AG09319 (cell line): ENCODE results near the gene SMC1B.

ENCODE experiments used
- DNase-seq: peaks from one replicate; pipeline ENCODE4 v3.0.0-alpha.2; 2010; ENCODE audit warnings: low read depth; ENCODE audit errors: extremely low read depth
- TF ChIP-seq, protein P1 (sequence below): IDR thresholded peaks from 2 replicates; pipeline ENCODE4 v1.5.1; 2011; ENCODE audit warnings: low read depth, mild to moderate bottlenecking, inconsistent platforms, low read length, moderate library complexity

SMC1B gene, protein sequence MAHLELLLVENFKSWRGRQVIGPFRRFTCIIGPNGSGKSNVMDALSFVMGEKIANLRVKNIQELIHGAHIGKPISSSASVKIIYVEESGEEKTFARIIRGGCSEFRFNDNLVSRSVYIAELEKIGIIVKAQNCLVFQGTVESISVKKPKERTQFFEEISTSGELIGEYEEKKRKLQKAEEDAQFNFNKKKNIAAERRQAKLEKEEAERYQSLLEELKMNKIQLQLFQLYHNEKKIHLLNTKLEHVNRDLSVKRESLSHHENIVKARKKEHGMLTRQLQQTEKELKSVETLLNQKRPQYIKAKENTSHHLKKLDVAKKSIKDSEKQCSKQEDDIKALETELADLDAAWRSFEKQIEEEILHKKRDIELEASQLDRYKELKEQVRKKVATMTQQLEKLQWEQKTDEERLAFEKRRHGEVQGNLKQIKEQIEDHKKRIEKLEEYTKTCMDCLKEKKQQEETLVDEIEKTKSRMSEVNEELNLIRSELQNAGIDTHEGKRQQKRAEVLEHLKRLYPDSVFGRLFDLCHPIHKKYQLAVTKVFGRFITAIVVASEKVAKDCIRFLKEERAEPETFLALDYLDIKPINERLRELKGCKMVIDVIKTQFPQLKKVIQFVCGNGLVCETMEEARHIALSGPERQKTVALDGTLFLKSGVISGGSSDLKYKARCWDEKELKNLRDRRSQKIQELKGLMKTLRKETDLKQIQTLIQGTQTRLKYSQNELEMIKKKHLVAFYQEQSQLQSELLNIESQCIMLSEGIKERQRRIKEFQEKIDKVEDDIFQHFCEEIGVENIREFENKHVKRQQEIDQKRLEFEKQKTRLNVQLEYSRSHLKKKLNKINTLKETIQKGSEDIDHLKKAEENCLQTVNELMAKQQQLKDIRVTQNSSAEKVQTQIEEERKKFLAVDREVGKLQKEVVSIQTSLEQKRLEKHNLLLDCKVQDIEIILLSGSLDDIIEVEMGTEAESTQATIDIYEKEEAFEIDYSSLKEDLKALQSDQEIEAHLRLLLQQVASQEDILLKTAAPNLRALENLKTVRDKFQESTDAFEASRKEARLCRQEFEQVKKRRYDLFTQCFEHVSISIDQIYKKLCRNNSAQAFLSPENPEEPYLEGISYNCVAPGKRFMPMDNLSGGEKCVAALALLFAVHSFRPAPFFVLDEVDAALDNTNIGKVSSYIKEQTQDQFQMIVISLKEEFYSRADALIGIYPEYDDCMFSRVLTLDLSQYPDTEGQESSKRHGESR

DNA sequence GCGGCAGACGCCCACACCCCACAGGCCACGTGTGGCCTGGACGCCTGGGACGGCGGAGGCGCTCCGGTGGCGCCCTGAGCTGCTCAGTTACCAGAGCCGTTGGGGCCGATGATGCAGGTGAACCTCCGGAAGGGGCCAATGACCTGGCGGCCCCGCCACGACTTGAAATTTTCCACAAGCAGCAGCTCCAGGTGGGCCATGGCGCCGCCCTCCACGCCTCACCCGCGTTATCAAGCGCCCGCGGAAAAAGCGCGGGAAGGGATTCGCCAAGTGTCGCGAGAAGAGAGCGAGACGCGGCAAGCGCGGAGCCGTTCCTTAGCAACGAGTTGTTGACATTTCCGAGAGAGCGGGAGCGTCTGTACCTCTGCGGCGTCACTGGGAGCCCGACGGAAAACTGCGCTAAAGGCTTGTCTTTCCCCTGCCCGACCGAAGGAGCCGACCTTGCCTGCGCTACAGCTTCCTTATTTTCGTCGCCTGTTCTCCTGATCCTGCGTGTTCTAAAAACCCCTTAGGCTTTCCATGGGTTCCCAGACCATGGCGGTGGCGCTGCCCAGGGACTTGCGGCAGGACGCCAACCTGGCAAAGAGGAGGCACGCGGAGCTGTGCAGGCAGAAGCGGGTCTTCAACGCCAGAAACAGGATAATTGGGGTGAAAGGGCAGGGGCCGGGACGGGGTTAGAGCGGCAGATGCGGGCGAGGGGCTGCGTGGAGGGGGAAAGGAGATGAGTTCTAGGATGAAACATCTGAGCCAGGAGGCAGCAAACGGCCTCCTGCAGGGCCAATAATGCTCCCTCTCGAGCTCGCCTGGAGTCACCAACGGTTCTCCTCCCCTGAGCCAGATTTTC is at the start of gene SMC1B, which contains the start of gene RIBC2:
SMC1B (minus strand) TSS at position 232 of the 844 bp plus-strand sequence; CDS start at position 200, 32 bp downstream.
RIBC2 (plus strand) TSS at position 326 of the 844 bp plus-strand sequence; CDS start at position 520, 194 bp downstream.
- TF ChIP-seq, protein P1, sequence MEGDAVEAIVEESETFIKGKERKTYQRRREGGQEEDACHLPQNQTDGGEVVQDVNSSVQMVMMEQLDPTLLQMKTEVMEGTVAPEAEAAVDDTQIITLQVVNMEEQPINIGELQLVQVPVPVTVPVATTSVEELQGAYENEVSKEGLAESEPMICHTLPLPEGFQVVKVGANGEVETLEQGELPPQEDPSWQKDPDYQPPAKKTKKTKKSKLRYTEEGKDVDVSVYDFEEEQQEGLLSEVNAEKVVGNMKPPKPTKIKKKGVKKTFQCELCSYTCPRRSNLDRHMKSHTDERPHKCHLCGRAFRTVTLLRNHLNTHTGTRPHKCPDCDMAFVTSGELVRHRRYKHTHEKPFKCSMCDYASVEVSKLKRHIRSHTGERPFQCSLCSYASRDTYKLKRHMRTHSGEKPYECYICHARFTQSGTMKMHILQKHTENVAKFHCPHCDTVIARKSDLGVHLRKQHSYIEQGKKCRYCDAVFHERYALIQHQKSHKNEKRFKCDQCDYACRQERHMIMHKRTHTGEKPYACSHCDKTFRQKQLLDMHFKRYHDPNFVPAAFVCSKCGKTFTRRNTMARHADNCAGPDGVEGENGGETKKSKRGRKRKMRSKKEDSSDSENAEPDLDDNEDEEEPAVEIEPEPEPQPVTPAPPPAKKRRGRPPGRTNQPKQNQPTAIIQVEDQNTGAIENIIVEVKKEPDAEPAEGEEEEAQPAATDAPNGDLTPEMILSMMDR: no peak
- DNase-seq: peak; percentile 25

DNA sequence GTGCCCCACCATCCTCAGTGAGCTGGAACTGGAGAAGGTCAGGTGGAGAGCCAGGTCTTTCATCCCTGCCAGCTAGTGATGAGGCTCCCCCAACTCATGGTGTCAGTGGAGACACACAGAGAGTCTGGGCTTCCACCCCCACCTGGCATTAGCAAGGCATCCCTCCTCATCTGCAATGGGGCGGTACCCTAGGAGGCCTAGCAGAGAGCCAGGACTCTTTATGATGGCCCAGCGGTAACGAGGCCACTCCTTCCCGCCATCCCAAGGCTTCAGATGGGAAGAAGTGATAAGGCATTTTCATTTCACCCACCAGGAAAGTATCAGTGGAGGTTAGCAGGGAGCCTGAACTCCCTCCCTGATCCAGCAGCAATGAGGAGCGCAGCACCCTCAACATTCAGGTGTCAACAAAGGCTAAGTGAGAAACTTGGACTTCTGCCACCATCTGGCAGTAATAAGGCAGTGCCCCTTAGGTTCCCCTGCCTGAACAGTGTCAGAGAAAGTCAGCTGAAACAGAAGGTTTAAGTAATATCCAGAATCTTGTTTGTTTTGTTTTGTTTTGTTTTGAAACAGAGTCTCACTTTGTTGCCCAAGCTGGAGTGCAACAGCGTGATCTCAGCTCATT is 48.7 kb upstream of the SMC1B start:
- TF ChIP-seq, protein P1: no peak

DNA sequence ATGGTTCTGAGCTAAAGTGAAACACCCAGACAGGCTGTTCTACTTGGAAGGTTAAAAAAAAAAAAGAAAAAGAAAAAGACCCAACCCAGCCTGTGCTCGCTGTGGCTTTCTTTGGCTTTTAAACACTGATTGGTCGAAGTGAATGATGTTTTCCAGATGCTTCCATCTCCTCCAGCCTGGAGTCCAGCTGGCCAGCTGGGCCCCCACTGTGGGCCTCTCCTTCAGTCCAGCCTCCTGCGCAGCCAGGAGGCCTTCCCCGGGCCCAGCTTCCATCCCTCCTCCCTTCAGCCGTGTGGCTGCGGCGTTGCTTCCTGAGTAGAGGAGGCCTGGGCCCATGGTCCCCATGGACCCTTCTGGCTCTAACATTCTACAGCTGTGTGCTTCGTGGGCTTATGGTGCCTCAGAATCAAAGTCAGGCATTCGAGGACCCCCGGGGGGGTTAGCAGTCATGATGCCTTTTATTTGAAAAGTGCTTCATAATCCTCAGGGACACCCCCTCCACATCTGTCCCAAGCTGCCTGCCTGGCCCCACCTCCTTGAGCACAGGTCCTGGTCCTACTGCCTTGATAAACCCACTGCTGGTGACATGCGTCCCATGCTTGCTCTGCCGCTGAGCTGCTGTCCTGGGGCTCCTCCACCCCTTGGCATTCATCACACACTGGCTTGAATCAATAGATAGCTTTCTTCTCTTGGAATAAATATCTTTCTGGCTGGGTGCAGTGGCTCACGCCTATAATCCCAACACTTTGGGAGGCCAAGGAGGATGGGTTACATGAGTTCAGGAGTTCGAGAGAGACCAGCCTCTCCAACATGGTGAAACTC is 47.1 kb upstream of the SMC1B start:
- DNase-seq: peak; percentile 83
- TF ChIP-seq, protein P1: no peak

More for the DNA sequence above, 48.7 kb upstream of the SMC1B start:
- no peak for DNase-seq

DNA sequence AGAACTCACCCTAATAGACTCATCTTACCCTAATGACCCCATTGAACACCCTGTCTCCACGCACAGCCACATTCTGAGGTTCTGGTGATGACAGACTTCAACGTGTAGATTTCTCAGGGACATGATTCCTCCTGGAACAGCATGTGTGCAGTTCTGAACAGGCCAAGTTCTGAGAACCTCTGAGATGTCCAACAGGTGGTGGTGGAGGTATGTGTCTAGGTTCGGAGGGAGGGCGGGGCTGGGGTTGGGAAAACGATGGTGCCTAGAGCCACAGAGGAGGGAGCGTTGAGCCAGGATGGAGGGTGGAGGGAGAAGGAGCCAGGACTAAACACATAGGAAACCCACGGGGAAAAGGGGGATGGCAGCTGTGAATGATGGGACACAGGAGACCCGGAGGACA is 45.8 kb upstream of the SMC1B start:
- no peak for DNase-seq

DNA sequence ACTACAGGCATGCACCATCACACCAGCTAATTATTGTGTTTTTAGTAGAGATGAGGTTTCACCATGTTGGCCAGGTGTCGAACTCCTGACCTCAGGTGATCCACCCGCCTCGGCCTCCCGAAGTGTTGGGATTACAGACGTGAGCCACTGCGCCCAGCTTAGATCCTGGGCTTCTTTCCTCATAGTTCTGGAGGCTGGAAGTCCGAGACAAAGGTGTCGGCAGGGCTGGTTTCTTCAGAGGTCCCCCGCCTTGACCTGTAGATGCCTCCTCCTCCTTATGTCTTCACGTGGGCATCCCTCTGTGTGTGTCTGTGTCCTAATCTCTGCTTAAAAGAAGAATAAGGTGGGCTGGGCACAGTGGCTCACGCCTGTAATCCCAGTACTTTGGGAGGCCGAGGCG is 45.1 kb upstream of the SMC1B start:
- no peak for DNase-seq
- TF ChIP-seq, protein P1: no peak

More for the DNA sequence above, 45.8 kb upstream of the SMC1B start:
- TF ChIP-seq, protein P1: no peak
